ENCODE data around the gene TMC4. TPM values are rescaled to one million over a fixed set of nuclear protein-coding genes. Genes with fewer than 3 reads are reported as not detected.

Gene TMC4
- total and polyA plus RNA-seq, 12 donors: 0.48 to 18.2 (median 1.3) TPM

- H3K4me3 ChIP-seq: peak overlapping the region in 1 of 4 donors; percentile 13
- intact Hi-C loops (cut with DNase I): no loop called here
- 15 to 24% (median 19%) methylated on average over 10 of the region's 10 CpGs for WGBS, 4 donors
Measured at GRCh38 chr19:54209811-54210494, 37.0 kb upstream of the TMC4 start.

GRCh38 chr19:54209058-54209810 lies 36.3 kb upstream of the TMC4 start:
- no peaks in the 10 kb centered on the region for H3K27me3 ChIP-seq
- 30 to 62% (median 59%) methylated on average over 9 to 24 of the region's 24 CpGs for WGBS, 4 donors
- TF ChIP-seq CTCF (IDR thresholded peaks at IDR 0.05) (no peak), POLR2A (IDR thresholded peaks at IDR 0.05) (peak in 1 of 2 donors; percentile 10)
- intact Hi-C loops (cut with DNase I): no loop called here
- H3K36me3 ChIP-seq (replicated peaks in 1 of 2): peaks cover 0 to 41% of the 10 kb centered on the region in 2 donors
- no peaks in the 10 kb centered on the region for H3K9me3 ChIP-seq (replicated peaks in 1 of 3)
- H3K4me1 ChIP-seq (replicated peaks in 1 of 2): peaks cover 41 to 64% of the 10 kb centered on the region in 2 donors
- DNase-seq: peak in 2 of 7 donors; percentile 54 to 55
- H3K4me3 ChIP-seq: no peak overlapping the region
- H3K27ac ChIP-seq: peak overlapping the region; percentile 82 to 100 (median 95)

More at GRCh38 chr19:54209811-54210494, 37.0 kb upstream of the TMC4 start:
- Histone ChIP-seq H3K36me3 (replicated peaks in 1 of 2) (peaks cover 0 to 34% of the 10 kb centered on the region in 2 donors), H3K9me3 (replicated peaks in 1 of 3) (no peaks in the 10 kb centered on the region), H3K27ac (peak overlapping the region; percentile 82 to 100 (median 95)), H3K27me3 (no peaks in the 10 kb centered on the region), H3K4me1 (replicated peaks in 1 of 2) (peaks cover 41 to 57% of the 10 kb centered on the region in 2 donors)
- DNase-seq: peak; percentile 90 to 99 (median 98)
- TF ChIP-seq CTCF (IDR thresholded peaks at IDR 0.05) (no peak), POLR2A (IDR thresholded peaks at IDR 0.05) (peak in 1 of 2 donors; percentile 82)

- peak overlapping the region; percentile 82 to 100 (median 95) for H3K27ac ChIP-seq
- no peaks in the 10 kb centered on the region for H3K27me3 ChIP-seq
- intact Hi-C loops (cut with DNase I): no loop called here
- peaks cover 0 to 46% of the 10 kb centered on the region in 2 donors for H3K36me3 ChIP-seq (replicated peaks in 1 of 2)
- WGBS, 4 donors: 78 to 90% (median 84%) methylated on average over 7 to 8 of the region's 8 CpGs
- H3K9me3 ChIP-seq (replicated peaks in 1 of 3): no peaks in the 10 kb centered on the region
- H3K4me3 ChIP-seq: no peak overlapping the region
- DNase-seq: no peak
- TF ChIP-seq POLR2A (IDR thresholded peaks at IDR 0.05) (no peak), CTCF (IDR thresholded peaks at IDR 0.05) (no peak)
- H3K4me1 ChIP-seq (replicated peaks in 1 of 2): peaks cover 41 to 69% of the 10 kb centered on the region in 2 donors
Measured at GRCh38 chr19:54208784-54209057, 35.8 kb upstream of the TMC4 start.

GRCh38 chr19:54207983-54208783 lies 35.2 kb upstream of the TMC4 start:
- Histone ChIP-seq H3K27ac (peak overlapping the region; percentile 84 to 100 (median 95)), H3K4me1 (replicated peaks in 1 of 2) (peaks cover 43 to 74% of the 10 kb centered on the region in 2 donors)

More at GRCh38 chr19:54207983-54208783, 35.2 kb upstream of the TMC4 start:
- intact Hi-C loops (cut with DNase I): no loop called here
- DNase-seq: peak; percentile 71 to 99 (median 95)
- H3K9me3 ChIP-seq (replicated peaks in 1 of 3): no peaks in the 10 kb centered on the region
- WGBS, 4 donors: 40 to 51% (median 47%) methylated on average over 14 to 18 of the region's 18 CpGs
- TF ChIP-seq POLR2A (IDR thresholded peaks at IDR 0.05) (peak; percentile 32 to 60), CTCF (IDR thresholded peaks at IDR 0.05) (no peak)
- peaks cover 0 to 52% of the 10 kb centered on the region in 2 donors for H3K36me3 ChIP-seq (replicated peaks in 1 of 2)
- no peaks in the 10 kb centered on the region for H3K27me3 ChIP-seq
- H3K4me3 ChIP-seq: no peak overlapping the region

Data from adrenal gland (tissue), 12 donors.